ENCODE data around the gene CLASP2.

DNA sequence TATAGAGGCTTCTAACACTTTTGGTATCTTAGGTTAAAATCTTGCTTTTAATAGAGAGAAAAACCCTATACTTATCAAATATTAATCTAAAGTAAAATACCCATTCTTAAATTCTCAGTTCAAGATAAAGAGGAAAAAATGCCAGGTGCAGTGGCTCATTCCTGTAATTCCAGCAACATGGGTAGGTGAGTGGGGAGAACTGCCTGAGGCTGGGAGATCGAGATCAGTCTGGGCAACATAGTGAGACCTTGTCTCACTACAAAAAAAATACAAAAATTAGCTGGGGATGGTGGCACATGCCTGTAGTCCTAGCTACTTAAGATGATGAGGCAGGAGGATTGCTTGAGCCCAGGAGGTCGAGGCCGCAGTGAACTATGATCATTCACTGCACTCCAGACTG lies 135.8 kb downstream of the CLASP2 start:
- TF ChIP-seq, protein P1, sequence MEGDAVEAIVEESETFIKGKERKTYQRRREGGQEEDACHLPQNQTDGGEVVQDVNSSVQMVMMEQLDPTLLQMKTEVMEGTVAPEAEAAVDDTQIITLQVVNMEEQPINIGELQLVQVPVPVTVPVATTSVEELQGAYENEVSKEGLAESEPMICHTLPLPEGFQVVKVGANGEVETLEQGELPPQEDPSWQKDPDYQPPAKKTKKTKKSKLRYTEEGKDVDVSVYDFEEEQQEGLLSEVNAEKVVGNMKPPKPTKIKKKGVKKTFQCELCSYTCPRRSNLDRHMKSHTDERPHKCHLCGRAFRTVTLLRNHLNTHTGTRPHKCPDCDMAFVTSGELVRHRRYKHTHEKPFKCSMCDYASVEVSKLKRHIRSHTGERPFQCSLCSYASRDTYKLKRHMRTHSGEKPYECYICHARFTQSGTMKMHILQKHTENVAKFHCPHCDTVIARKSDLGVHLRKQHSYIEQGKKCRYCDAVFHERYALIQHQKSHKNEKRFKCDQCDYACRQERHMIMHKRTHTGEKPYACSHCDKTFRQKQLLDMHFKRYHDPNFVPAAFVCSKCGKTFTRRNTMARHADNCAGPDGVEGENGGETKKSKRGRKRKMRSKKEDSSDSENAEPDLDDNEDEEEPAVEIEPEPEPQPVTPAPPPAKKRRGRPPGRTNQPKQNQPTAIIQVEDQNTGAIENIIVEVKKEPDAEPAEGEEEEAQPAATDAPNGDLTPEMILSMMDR (IDR thresholded peaks at IDR 0.05; ENCODE audit: insufficient read depth, low read length, poor library complexity, severe bottlenecking): no peak
- TF ChIP-seq EZH2phosphoT487 (conservative IDR thresholded peaks at IDR 0.05; ENCODE audit: low read length): no peak

Measured in SU-DHL-6 (cell line).